A549 treated with AZD9567 at 1 μM for 4 hours (cell line): ENCODE results near the gene MS4A6E. TPM values are rescaled to one million over a fixed set of nuclear protein-coding genes. Genes with fewer than 3 reads are reported as not detected.

ENCODE experiments used
- total RNA-seq: library from RNA; stranded (reverse); fragments of 200-300 nt; extraction: Qiagen RNA extraction; gene quantifications from 5 replicates; pipeline ENCODE4 v1.2.3, GENCODE V29; 2022; ENCODE audit not compliant: insufficient read depth

Gene MS4A6E, protein sequence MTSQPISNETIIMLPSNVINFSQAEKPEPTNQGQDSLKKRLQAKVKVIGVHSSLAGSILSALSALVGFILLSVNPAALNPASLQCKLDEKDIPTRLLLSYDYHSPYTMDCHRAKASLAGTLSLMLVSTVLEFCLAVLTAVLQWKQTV
- not detected in 5 replicates for total RNA-seq

DNA sequence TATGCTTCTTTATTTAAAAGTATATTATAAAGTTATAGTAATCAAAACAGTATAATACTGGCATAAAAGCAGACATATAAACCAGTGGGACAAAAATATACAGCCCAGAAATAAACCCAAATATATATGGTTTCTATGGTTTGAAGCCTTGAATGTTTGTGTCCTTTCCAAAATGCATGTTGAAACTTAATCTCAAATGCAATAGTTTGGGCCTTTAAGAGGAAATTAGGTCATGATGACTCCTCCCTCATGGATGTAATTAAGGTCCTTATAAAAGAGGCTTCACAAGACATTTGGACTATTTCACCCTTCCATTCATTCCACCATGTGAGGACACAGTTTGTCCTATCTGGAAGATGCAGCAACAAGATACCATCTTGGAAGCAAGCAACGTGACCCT, at the start of gene MS4A6E:
Gene MS4A6E, plus strand, starts transcription at position 301 of the 400 bp plus-strand sequence. CDS start 7,641 bp downstream, outside the sequence.

GRCh38 chr11:60280412-60280811, 46.6 kb upstream of the MS4A6E start, which contains the start of gene MS4A4A:
MS4A4A (plus strand) TSS chr11:60280666; CDS start chr11:60280676, 10 bp downstream.

DNA sequence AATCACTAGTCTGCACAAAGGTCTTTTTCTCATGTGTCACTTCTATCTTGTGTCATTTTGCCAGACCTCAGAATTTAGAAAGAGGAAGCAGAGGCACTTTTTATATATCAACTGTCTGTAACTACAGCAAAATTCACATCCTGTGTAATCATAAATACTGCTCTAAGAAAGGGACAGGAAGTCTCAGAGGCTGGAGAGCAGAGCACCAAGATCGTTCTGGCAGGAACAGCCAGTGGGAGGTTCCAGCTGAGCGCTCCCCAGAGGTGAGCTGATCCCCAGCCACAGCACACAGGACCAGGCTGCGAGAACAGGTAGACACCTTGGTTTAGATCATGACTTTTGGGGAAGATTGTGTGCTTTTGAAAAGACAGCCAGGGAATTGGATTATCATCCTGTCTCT, 51.3 kb downstream of the MS4A6E start, which contains the start of gene MS4A7:
Gene MS4A7, plus strand, starts transcription at position 179 of the 400 bp plus-strand sequence. CDS start 4,610 bp downstream, outside the sequence.

Other genes with a start within 250 kb of the MS4A6E start
- gene MS4A2, start 238.6 kb upstream of the MS4A6E start, total RNA-seq, result not detected in 5 replicates
- not detected in 5 replicates for gene MS4A6A, start 144.2 kb upstream of the MS4A6E start, total RNA-seq
- gene MS4A4E, start 84.1 kb upstream of the MS4A6E start, total RNA-seq, result not detected in 5 replicates
- not detected in 5 replicates for gene MS4A4A, start 46.6 kb upstream of the MS4A6E start, total RNA-seq
- gene MS4A7, start 51.3 kb downstream of the MS4A6E start, total RNA-seq, result not detected in 5 replicates
- not detected in 5 replicates for gene MS4A14, start 69.2 kb downstream of the MS4A6E start, total RNA-seq
- not detected in 5 replicates for gene MS4A5, start 102.3 kb downstream of the MS4A6E start, total RNA-seq
- not detected in 5 replicates for gene MS4A1, start 128.6 kb downstream of the MS4A6E start, total RNA-seq
- not detected in 5 replicates for gene MS4A12, start 165.5 kb downstream of the MS4A6E start, total RNA-seq
- not detected in 5 replicates for gene MS4A13, start 188.1 kb downstream of the MS4A6E start, total RNA-seq